ENCODE data around the gene SP3. TPM values are rescaled to one million over a fixed set of nuclear protein-coding genes. Genes with fewer than 3 reads are reported as not detected.

The SP3 gene
- total RNA-seq, 3 donors from 2014 or later: 78.1 to 104 (median 88.9) TPM

- peak in 1 of 3 donors; percentile 19 for DNase-seq
- intact Hi-C loops (cut with DNase I, micrococcal nuclease): no loop called here
- no peak for ATAC-seq
Measured at GRCh38 chr2:173962031-173962430, 3.1 kb downstream of the SP3 start.

DNA sequence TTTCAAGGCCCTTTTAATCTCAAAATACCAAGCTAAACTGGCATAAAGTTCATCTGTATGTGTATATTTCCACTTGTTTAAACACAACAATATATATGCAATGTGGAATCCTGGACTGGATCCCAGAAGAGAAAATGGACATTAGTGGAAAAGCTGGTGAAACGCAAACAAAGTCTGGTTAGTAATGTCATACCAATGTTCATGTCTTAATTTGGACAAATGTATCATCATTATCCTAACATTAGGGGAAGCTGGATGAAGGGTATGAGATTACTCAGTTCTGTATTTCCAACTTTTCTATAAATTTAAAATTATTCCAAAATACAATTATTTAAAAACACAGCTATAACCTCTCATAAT is 3.8 kb downstream of the SP3 start:
- no peaks in the 10 kb centered on the region for H3K9me3 ChIP-seq
- intact Hi-C loops (cut with DNase I, micrococcal nuclease): no loop called here
- H3K4me3 ChIP-seq: no peak overlapping the region
- no peaks in the 10 kb centered on the region for H3K36me3 ChIP-seq (ENCODE audit: low read depth)
- TF ChIP-seq CTCF (IDR thresholded peaks at IDR 0.05): no peak
- no peak for ATAC-seq
- peaks cover 48% of the 10 kb centered on the region for H3K4me1 ChIP-seq (ENCODE audit: low read depth)
- no peak for DNase-seq

More at GRCh38 chr2:173962031-173962430, 3.1 kb downstream of the SP3 start:
- no peak for TF ChIP-seq CTCF (IDR thresholded peaks at IDR 0.05)
- Histone ChIP-seq H3K9me3 (no peaks in the 10 kb centered on the region), H3K4me3 (no peak overlapping the region), H3K36me3 (ENCODE audit: low read depth) (no peaks in the 10 kb centered on the region), H3K4me1 (ENCODE audit: low read depth) (peaks cover 49% of the 10 kb centered on the region)

DNA sequence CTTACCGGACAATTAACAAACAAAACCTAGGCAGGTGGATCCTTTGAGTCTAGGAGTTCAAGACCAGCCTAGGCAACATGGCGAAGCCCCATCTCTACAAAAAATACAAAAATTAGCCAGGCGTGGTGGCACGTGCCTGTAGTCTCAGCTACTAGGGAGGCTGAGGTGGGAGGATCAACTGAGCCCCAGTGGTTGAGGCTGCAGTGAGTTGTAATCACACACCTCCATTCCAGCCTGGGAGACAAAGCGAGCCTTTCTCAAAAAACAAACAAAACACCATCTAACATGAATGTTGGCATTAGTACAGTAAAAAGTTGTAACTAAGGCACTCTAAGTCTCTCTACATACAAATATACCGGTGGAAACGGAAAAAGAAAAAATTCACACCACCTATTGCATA is 5.3 kb downstream of the SP3 start:
- Histone ChIP-seq H3K4me1 (ENCODE audit: low read depth) (peaks cover 58% of the 10 kb centered on the region), H3K9me3 (no peaks in the 10 kb centered on the region)

DNA sequence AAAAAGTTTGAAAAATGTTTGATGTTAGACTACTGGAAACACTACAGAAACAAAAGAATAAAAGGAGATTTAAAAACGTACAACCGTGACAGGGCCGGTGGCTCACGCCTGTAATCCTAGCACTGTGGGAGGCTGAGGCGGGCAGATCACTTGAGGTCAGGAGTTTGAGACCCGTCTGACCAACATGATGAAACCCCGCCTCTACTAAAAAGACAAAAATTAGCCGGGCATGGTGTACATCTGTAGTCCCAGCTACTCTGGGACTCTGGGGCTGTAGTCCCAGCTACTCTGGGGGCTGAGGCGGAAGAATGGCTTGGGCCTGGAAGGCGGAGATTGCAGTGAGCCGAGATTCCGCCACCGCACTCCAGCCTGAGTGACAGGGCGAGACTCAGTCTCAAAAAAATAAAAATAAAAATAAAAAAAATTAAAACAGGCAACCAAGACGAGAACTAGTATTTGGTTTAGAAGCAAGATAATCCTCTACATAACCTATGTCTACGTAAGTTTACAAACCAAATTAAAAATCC is 5.8 kb downstream of the SP3 start:
- intact Hi-C loops (cut with DNase I, micrococcal nuclease): no loop called here
- Histone ChIP-seq H3K9me3 (no peaks in the 10 kb centered on the region), H3K4me3 (no peak overlapping the region), H3K4me1 (ENCODE audit: low read depth) (peaks cover 58% of the 10 kb centered on the region), H3K36me3 (ENCODE audit: low read depth) (no peaks in the 10 kb centered on the region)
- DNase-seq (no peak), ATAC-seq (no peak)
- TF ChIP-seq CTCF (IDR thresholded peaks at IDR 0.05): no peak

More for the DNA sequence above, 5.3 kb downstream of the SP3 start:
- TF ChIP-seq CTCF (IDR thresholded peaks at IDR 0.05): no peak
- ATAC-seq: no peak
- H3K4me3 ChIP-seq: no peak overlapping the region
- H3K36me3 ChIP-seq (ENCODE audit: low read depth): no peaks in the 10 kb centered on the region
- no peak for DNase-seq
- intact Hi-C loops (cut with DNase I, micrococcal nuclease): no loop called here

GRCh38 chr2:173958198-173958846 is 6.9 kb downstream of the SP3 start:
- no peak overlapping the region for H3K4me3 ChIP-seq
- no peaks in the 10 kb centered on the region for H3K9me3 ChIP-seq
- no peak for ATAC-seq
- no peak for TF ChIP-seq CTCF (IDR thresholded peaks at IDR 0.05)
- H3K4me1 ChIP-seq (ENCODE audit: low read depth): peaks cover 66% of the 10 kb centered on the region
- DNase-seq: no peak
- H3K36me3 ChIP-seq (ENCODE audit: low read depth): no peaks in the 10 kb centered on the region
- intact Hi-C loops (cut with DNase I, micrococcal nuclease): no loop called here
